VCaP (cell line): ENCODE results near the gene TSR3.

Source experiments
- H3K27ac ChIP-seq: fragments of 450-650 bp; 2 replicates; pipeline ENCODE4 v1.5.1; 2017
- CTCF ChIP-seq: fragments of 450-650 bp; conservative IDR thresholded peaks from 2 replicates; pipeline ENCODE4 v1.5.1; 2017; ENCODE audit warnings: mild to moderate bottlenecking, moderate library complexity

Gene TSR3

DNA sequence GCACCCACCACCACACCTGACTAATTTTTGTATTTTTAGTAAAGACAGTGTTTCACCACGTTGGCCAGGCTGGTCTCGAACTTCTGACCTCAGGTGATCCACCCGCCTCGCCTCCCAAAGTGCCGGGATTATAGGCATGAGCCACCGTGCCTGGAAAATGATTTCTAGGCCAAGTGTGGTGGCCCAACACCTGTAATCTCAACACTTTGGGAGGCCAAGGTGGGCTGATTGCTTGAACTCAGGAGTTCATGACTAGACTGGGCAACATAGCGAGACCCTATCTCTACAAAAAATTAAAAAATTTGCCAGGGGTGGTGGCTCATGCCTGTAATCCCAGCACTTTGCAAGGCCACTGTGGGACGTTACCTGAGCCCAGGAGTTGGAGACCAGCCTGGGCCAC, 29.3 kb downstream of the TSR3 start:
- TF ChIP-seq CTCF, result no peak
- no peak overlapping the region for H3K27ac ChIP-seq

DNA sequence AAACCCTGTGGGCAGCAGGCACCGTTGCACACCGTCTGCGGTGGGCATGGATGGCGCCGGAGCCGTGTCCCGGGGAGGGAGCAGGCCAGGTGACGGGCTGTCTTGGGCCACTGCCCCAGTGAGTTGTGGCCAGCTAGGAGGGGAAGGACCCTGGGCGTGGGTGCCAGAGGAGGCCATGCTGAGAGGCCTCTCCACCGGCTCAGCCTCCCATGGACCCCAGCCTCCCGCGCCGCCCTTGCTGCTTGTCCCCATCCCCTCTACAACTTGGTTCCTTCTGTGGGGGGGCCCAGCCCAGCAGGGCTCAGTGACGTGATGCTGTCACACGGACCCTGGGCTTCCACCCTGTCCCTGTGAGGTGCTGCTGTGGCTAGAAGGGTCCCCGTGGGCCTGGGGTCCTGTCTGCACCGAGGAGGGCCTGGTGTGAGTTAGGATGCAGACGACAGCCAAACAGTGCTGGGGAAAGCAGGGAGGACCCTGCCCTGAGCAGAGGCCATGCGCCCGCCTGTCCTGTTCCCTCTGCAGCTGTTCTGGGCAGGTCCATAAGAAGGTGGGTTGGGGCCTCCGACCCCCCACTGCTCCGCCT, 30.9 kb downstream of the TSR3 start:
- TF ChIP-seq CTCF, result no peak
- H3K27ac ChIP-seq, result no peak overlapping the region

DNA sequence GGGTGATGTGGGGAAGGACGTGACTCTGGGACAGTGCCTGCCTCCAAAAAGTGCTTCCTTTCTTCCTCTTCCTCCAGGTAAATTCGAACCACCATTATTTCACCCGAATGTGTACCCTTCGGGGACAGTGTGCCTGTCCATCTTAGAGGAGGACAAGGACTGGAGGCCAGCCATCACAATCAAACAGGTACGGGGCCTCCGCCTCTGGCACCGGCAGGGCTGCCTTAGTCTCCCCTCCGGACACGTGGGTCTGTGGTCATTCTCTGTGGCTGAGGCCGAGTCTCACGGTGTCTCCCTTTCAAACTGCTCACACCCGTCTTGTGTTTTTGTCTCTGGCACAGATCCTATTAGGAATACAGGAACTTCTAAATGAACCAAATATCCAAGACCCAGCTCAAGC, 31.6 kb downstream of the TSR3 start:
- no peak overlapping the region for H3K27ac ChIP-seq
- TF ChIP-seq CTCF, result no peak

DNA sequence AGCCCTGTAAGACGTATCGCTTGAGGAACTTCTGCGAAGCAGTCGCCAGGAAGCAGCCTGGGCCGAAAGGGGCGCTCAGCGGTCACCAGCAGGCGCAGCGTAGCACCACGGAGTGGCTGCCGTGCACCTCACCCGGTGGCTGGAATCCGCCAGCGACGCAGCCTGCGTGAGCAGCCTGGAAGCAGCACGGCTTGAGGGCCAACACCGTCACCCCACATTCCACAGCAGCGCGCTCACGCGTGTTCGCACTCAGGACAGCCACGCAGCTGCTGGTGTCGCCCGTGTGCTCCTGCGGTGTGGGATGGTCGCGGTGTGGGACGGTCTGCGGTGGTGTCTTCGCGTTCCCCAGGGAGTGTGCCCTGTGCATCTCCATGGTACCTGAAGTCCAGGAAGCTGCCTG, 32.6 kb downstream of the TSR3 start:
- no peak for TF ChIP-seq CTCF
- no peak overlapping the region for H3K27ac ChIP-seq

GRCh38 chr16:1318268-1318545, 33.5 kb downstream of the TSR3 start:
- H3K27ac ChIP-seq, result no peak overlapping the region
- TF ChIP-seq CTCF, result no peak

- no peak for TF ChIP-seq CTCF
Measured at GRCh38 chr16:1317479-1318267, 34.0 kb downstream of the TSR3 start.

GRCh38 chr16:1316033-1316405, 35.7 kb downstream of the TSR3 start:
- no peak for TF ChIP-seq CTCF
- H3K27ac ChIP-seq, result no peak overlapping the region

More at GRCh38 chr16:1317479-1318267, 34.0 kb downstream of the TSR3 start:
- H3K27ac ChIP-seq, result no peak overlapping the region
